ENCODE measurements around the gene SEMA5B.

The SEMA5B gene

DNA sequence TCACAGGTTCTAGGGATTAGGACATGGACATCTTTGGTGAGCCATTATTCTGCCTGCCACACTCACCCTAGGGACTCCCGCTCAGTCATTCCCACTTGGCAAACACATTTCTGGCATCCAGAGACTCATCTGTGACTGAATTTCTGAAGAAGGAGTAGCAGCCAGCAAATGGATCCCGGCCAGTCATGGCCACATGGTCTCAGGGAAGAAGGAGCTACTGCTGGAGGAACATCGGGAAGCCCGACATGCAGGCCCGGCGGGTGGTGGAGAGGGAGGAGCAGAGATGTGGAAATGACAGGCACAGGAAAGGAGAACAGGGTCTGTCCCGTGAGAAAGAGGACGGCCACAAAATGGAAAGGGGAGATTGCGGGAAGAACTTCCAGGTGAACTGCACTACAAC lies 65.4 kb downstream of the SEMA5B start:
- H3K4me3 ChIP-seq (ENCODE audit: low read depth in 1 of 2, low read length in 2 of 2): no peak overlapping the region
- no peak overlapping the region for H3K9ac ChIP-seq (ENCODE audit: low read length)
- no peak overlapping the region for H3K27ac ChIP-seq (ENCODE audit: low read depth, low read length)
- H3K9me3 ChIP-seq (ENCODE audit: low read length): no peaks in the 10 kb centered on the region
- H3K27me3 ChIP-seq (ENCODE audit: control insufficient read depth in 1 of 2, insufficient read depth in 2 of 2, low read length in 2 of 2): no peaks in the 10 kb centered on the region
- peaks cover 12% of the 10 kb centered on the region for H3K4me1 ChIP-seq (ENCODE audit: insufficient read depth, low read length)
- H3K36me3 ChIP-seq (ENCODE audit: insufficient read depth, low read length): no peaks in the 10 kb centered on the region

DNA sequence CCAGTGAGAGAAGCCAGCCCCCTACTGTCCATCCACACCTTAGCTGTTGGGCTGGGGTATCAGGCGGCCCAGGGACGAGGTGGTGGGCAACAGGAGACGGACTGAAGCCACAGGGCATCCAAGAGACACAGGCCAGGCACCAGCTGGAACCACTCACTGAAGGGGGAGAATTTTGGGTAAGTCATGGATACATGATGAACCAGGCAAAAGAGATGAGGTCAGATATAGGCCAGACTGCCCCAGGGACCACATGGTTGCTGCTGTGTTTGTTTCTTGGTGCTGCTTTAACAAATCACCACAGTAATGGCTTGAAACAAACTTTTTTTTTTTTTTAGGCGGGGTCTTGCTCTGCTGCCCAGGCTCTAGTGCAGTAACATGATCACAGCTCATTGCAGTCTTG lies 66.4 kb downstream of the SEMA5B start:
- Histone ChIP-seq H3K27me3 (ENCODE audit: control insufficient read depth in 1 of 2, insufficient read depth in 2 of 2, low read length in 2 of 2) (no peaks in the 10 kb centered on the region), H3K9me3 (ENCODE audit: low read length) (no peaks in the 10 kb centered on the region), H3K36me3 (ENCODE audit: insufficient read depth, low read length) (no peaks in the 10 kb centered on the region), H3K9ac (ENCODE audit: low read length) (no peak overlapping the region), H3K4me1 (ENCODE audit: insufficient read depth, low read length) (peaks cover 18% of the 10 kb centered on the region), H3K4me3 (ENCODE audit: low read depth in 1 of 2, low read length in 2 of 2) (no peak overlapping the region), H3K27ac (ENCODE audit: low read depth, low read length) (no peak overlapping the region)

DNA sequence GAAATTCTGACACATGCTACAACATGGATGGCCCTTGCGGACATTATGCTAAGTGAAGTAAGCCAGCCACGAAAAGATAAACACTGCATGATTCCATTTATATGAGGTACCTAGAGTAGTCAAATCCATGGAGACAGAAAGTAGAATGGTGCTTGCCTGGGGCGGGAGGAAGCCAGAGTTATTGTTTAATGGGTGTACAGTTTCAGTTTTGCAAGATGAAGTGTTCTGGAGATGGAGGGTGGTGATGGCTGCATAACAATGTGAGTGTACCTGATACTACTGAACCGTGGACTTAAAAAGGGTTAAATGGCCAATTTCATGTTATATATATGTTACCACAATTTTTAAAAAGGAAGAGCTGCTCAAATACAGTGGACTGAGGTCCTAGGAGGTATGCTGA lies 66.9 kb downstream of the SEMA5B start:
- Histone ChIP-seq H3K9me3 (ENCODE audit: low read length) (no peaks in the 10 kb centered on the region), H3K4me1 (ENCODE audit: insufficient read depth, low read length) (peaks cover 18% of the 10 kb centered on the region), H3K9ac (ENCODE audit: low read length) (no peak overlapping the region), H3K27ac (ENCODE audit: low read depth, low read length) (no peak overlapping the region), H3K4me3 (ENCODE audit: low read depth in 1 of 2, low read length in 2 of 2) (no peak overlapping the region), H3K36me3 (ENCODE audit: insufficient read depth, low read length) (no peaks in the 10 kb centered on the region), H3K27me3 (ENCODE audit: control insufficient read depth in 1 of 2, insufficient read depth in 2 of 2, low read length in 2 of 2) (no peaks in the 10 kb centered on the region)

DNA sequence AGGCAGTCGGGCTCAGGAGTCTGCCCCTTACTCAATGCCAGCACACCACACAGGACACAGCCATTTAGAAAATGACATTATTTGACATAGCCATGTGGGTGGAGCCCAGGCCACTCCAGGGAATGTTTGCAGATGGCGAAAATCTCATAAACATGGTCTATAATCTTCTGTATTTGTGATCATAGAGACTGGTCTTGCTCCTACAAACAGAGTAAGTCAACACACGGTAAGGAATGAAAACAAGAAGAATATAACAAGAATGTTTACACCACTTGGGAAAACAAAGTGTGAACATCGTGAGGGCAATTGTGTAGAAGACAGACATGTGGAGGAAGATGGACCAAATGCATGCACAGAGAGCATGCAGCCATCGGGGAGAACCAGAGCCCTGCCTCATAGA lies 68.2 kb downstream of the SEMA5B start:
- Histone ChIP-seq H3K4me3 (ENCODE audit: low read depth in 1 of 2, low read length in 2 of 2) (no peak overlapping the region), H3K9me3 (ENCODE audit: low read length) (no peaks in the 10 kb centered on the region), H3K27ac (ENCODE audit: low read depth, low read length) (no peak overlapping the region), H3K27me3 (ENCODE audit: control insufficient read depth in 1 of 2, insufficient read depth in 2 of 2, low read length in 2 of 2) (no peaks in the 10 kb centered on the region), H3K36me3 (ENCODE audit: insufficient read depth, low read length) (no peaks in the 10 kb centered on the region), H3K4me1 (ENCODE audit: insufficient read depth, low read length) (peaks cover 18% of the 10 kb centered on the region), H3K9ac (ENCODE audit: low read length) (no peak overlapping the region)

DNA sequence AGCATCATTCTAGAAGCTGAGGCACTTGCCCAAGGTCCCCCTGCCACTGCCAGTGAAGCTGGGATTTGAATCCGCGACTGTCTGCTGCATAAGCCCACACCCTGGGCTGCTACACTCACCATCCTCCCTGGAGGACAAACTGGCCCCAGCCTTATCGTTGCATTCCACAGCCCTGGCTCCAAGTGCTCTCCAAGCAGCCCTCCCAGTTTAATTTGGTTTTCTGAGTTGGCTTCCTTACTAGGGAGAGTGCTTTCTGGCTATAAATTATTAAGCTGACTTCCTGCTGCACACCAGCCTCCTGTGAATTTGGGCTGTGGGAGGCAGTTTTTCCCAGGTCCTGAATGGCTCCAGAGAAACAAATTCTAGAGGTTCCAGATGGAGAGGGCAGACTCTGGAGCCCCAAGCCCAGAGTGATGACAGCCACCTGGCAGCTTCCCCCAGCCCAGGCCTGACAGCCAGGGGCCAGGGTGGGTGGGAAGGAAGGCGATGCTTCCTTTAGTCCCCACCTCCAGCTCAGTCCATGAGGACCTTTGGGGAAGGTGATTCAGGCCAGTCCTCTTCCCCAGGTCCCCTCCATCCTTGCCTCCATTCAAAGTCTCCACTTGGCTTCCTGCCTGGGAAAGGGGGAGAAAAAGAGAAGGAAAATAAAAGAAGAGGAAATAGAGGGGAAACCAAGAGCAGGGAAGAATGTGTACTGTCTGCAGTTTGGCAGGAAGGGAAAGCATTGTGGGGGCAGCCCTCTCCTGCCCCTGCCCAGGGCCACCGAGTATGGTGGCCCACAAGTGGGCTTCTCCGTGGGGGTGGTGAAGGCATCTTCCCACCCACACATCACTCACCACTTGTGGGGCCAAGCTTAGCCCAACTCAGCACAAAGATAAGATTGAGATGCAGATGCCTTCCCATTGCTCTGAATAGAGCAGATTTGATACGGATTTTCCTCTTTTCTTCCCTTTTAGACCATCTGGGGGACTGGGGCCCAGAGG lies 69.6 kb downstream of the SEMA5B start:
- Histone ChIP-seq H3K27ac (ENCODE audit: low read depth, low read length) (peak overlapping the region; percentile 48), H3K9ac (ENCODE audit: low read length) (no peak overlapping the region), H3K36me3 (ENCODE audit: insufficient read depth, low read length) (no peaks in the 10 kb centered on the region), H3K4me1 (ENCODE audit: insufficient read depth, low read length) (peaks cover 18% of the 10 kb centered on the region), H3K9me3 (ENCODE audit: low read length) (no peaks in the 10 kb centered on the region), H3K27me3 (ENCODE audit: control insufficient read depth in 1 of 2, insufficient read depth in 2 of 2, low read length in 2 of 2) (no peaks in the 10 kb centered on the region), H3K4me3 (ENCODE audit: low read depth in 1 of 2, low read length in 2 of 2) (no peak overlapping the region)

DNA sequence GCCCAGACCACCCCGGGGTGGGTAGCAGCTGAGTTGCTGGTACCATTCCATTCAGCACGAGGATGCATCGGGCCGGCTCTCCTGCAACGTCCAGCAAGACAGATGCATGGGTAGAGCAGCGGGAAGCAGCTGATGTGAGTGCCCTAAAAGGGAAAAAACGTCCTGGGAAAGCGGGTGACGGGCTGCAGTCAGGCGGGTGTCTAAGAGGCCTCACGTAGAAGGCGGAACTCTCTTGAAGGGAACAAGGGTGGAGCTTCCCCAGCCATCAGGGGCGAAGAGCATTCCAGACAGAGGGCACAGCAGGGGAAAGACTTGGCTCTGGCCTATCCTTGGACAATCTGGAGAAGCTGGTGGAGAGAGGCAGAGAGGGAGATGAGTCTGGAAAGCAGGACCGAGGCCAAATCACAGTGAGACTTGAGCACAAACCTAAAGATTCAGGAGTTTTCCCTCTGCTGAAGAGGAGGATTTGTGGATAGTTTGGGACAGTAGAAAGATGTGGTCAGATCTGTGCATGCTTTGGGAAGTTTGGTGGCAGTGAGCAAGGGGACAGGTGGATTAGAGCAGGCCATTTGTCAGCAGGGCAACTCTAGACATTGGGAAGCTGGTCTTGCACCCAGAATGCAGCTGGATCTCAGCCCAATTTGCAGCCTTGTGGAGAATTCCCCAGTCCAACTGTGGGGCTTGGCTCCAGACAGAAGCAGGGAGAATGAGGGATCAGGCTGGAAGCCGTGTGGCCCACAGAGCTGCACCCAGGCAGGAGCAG lies 70.7 kb downstream of the SEMA5B start:
- Histone ChIP-seq H3K4me1 (ENCODE audit: insufficient read depth, low read length) (peaks cover 18% of the 10 kb centered on the region), H3K27ac (ENCODE audit: low read depth, low read length) (no peak overlapping the region), H3K9me3 (ENCODE audit: low read length) (no peaks in the 10 kb centered on the region), H3K27me3 (ENCODE audit: control insufficient read depth in 1 of 2, insufficient read depth in 2 of 2, low read length in 2 of 2) (no peaks in the 10 kb centered on the region), H3K36me3 (ENCODE audit: insufficient read depth, low read length) (no peaks in the 10 kb centered on the region), H3K9ac (ENCODE audit: low read length) (no peak overlapping the region), H3K4me3 (ENCODE audit: low read depth in 1 of 2, low read length in 2 of 2) (peak overlapping the region in 1 of 2 donors; percentile 17)

DNA sequence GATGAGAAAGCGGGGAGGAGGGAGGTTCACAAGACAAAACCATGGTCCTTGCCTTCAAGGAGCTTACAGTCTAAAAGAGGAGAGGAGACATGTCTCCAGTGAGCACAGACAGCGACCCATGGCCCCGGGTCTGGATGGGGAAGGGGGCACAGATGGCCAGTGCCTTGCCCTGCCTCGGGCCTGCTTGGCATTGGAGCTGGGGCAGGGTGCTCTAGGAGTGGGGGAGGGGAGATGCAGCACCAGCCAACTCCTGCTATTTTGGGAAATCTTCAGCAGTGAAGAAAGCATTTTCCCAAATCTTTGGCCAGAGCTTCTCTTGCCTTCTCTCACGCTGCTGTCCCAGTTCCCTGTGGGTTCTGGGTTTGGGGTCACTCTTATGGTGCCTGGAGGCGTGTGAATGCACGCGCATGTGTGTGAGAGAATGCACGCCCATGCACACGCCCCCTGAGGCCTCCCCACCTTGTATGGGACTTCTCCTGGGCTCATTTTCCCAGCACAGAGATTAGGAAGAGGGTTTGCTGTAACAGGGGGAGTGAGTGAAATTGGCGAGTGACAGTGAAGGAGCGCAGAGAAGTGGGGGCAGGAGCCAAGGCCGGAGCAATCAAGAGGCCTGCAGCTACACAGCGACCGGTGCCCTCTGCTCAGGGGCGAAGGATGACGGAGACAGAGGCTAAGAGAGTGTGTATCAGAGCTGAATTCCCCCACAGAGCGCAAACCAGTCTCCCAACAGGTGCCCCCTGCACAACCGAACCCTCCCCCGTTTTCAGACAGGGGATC lies 71.5 kb downstream of the SEMA5B start:
- Histone ChIP-seq H3K36me3 (ENCODE audit: insufficient read depth, low read length) (no peaks in the 10 kb centered on the region), H3K27ac (ENCODE audit: low read depth, low read length) (no peak overlapping the region), H3K27me3 (ENCODE audit: control insufficient read depth in 1 of 2, insufficient read depth in 2 of 2, low read length in 2 of 2) (no peaks in the 10 kb centered on the region), H3K4me3 (ENCODE audit: low read depth in 1 of 2, low read length in 2 of 2) (no peak overlapping the region), H3K4me1 (ENCODE audit: insufficient read depth, low read length) (peaks cover 18% of the 10 kb centered on the region), H3K9ac (ENCODE audit: low read length) (no peak overlapping the region), H3K9me3 (ENCODE audit: low read length) (no peaks in the 10 kb centered on the region)

DNA sequence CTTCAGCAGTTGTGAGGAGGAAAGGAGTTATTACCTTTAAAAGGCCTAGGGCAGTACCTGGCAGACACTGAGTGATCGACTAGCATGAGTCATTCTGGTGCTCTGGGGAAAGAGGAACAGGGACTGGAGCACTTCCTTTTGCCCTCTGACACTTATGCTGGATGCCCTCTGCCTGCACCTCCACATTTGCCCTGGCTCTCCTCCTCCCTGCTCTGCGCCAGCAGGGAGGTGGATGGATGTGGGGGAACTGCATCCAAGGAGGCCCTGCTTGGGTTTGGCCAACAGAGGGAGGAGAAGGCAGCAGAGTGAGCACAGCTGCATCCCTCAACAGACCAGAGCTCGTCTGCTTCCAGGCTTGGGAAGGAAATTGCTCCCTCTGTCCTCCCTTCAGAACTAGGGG lies 75.0 kb downstream of the SEMA5B start:
- H3K27me3 ChIP-seq (ENCODE audit: control insufficient read depth in 1 of 2, insufficient read depth in 2 of 2, low read length in 2 of 2): no peaks in the 10 kb centered on the region
- peaks cover 10% of the 10 kb centered on the region for H3K4me1 ChIP-seq (ENCODE audit: insufficient read depth, low read length)
- H3K9ac ChIP-seq (ENCODE audit: low read length): no peak overlapping the region
- no peaks in the 10 kb centered on the region for H3K36me3 ChIP-seq (ENCODE audit: insufficient read depth, low read length)
- no peak overlapping the region for H3K4me3 ChIP-seq (ENCODE audit: low read depth in 1 of 2, low read length in 2 of 2)
- no peak overlapping the region for H3K27ac ChIP-seq (ENCODE audit: low read depth, low read length)
- no peaks in the 10 kb centered on the region for H3K9me3 ChIP-seq (ENCODE audit: low read length)

DNA sequence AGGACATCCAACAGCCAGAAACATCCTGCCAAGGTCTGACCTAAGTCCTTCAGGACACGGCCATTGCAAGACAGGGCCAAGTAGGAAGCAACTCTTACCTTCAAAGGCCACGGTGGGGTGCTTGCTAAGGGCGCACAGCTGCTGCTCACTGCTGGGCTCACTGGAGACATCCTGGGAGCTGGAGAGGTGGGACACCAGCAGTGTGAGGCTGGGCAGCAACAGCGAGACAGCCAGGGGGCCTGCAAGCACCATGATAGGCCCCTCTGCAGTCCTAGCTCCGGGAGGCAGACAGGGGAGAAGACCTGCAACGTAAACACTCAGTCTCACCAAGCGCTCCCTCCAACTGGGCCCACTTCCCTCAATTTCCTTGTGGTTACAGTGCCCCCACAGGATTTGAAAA lies 79.2 kb downstream of the SEMA5B start:
- Histone ChIP-seq H3K4me1 (ENCODE audit: insufficient read depth, low read length) (no peaks in the 10 kb centered on the region), H3K27ac (ENCODE audit: low read depth, low read length) (no peak overlapping the region), H3K4me3 (ENCODE audit: low read depth in 1 of 2, low read length in 2 of 2) (no peak overlapping the region), H3K27me3 (ENCODE audit: control insufficient read depth in 1 of 2, insufficient read depth in 2 of 2, low read length in 2 of 2) (no peaks in the 10 kb centered on the region), H3K36me3 (ENCODE audit: insufficient read depth, low read length) (no peaks in the 10 kb centered on the region), H3K9ac (ENCODE audit: low read length) (no peak overlapping the region), H3K9me3 (ENCODE audit: low read length) (no peaks in the 10 kb centered on the region)

DNA sequence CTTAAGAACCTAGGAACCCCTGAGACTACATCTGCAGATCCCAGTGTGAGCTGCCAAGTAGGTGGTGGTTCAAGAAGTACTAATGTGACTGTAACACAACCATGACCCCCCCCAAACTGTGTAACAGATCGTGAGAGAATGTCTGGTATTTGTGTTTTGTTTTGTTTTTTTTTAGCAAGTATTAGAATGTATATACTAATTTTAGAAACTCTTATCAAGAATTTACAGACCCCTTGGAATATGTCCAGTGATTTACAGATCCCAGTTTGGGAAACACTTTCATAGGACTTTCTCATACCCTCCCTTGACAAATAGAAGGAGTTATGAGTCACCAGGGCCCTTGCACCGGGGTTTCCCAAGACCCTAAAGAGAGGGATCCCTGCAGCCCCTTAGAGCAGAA lies 79.8 kb downstream of the SEMA5B start:
- Histone ChIP-seq H3K4me1 (ENCODE audit: insufficient read depth, low read length) (no peaks in the 10 kb centered on the region), H3K36me3 (ENCODE audit: insufficient read depth, low read length) (no peaks in the 10 kb centered on the region), H3K27ac (ENCODE audit: low read depth, low read length) (no peak overlapping the region)

DNA sequence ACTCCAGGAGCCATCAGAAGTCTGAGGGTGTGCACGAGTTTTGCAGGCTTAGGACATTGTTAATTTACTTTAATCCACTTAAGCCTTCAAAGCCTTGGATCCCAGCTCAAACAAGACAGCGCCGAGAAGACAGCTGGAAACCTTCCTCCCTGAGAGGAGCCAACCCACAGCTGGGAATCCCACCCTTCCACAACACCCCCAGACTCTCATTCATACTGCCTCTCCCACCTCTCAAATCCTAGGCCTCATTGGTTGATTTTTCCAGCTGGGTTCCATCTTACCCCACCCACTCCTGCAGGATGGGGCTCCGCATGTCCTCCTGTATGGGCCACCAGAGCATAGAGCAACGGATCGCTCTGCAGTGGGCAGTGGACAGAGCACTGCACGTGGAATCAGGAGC lies 80.4 kb downstream of the SEMA5B start:
- Histone ChIP-seq H3K9me3 (ENCODE audit: low read length) (no peaks in the 10 kb centered on the region), H3K27me3 (ENCODE audit: control insufficient read depth in 1 of 2, insufficient read depth in 2 of 2, low read length in 2 of 2) (no peaks in the 10 kb centered on the region), H3K27ac (ENCODE audit: low read depth, low read length) (no peak overlapping the region), H3K4me1 (ENCODE audit: insufficient read depth, low read length) (no peaks in the 10 kb centered on the region), H3K9ac (ENCODE audit: low read length) (no peak overlapping the region), H3K36me3 (ENCODE audit: insufficient read depth, low read length) (no peaks in the 10 kb centered on the region), H3K4me3 (ENCODE audit: low read depth in 1 of 2, low read length in 2 of 2) (no peak overlapping the region)

More for the DNA sequence above, 79.8 kb downstream of the SEMA5B start:
- Histone ChIP-seq H3K27me3 (ENCODE audit: control insufficient read depth in 1 of 2, insufficient read depth in 2 of 2, low read length in 2 of 2) (no peaks in the 10 kb centered on the region), H3K9me3 (ENCODE audit: low read length) (no peaks in the 10 kb centered on the region), H3K4me3 (ENCODE audit: low read depth in 1 of 2, low read length in 2 of 2) (no peak overlapping the region), H3K9ac (ENCODE audit: low read length) (no peak overlapping the region)

All from muscle layer of colon (tissue), 2 donors.